Omental fat pad (tissue), 4 donors: Measurements from ENCODE around the gene CELF2. TPM values are rescaled to one million over a fixed set of nuclear protein-coding genes. Genes with fewer than 3 reads are reported as not detected.

Experiments
- ATAC-seq: fragments of 150-250 bp; one replicate; pipeline ENCODE4 v1.9.1; 2016; ENCODE audit warnings: mild to moderate bottlenecking, moderate library complexity; ENCODE audit not compliant: low FRiP score
- DNase-seq: peaks from one replicate; pipeline ENCODE4 v3.0.0-alpha.2; 2019; ENCODE audit warnings: low spot score
- total RNA-seq, 4 donors: library from RNA; depleted of rRNA; stranded (reverse); fragments of >200 nt; gene quantifications; one replicate each; pipeline ENCODE4 v1.1.0, GENCODE V29; 2016
- TF ChIP-seq, protein P1 (sequence below), 3 donors: fragments of 450-650 bp; IDR thresholded peaks; one replicate each; pipeline ENCODE4 v1.5.1; 2016 to 2017; ENCODE audit warnings: antibody characterized with exemption in 3 of 3, mild to moderate bottlenecking in 3 of 3, moderate library complexity in 2 of 3

CELF2 gene
- total RNA-seq, 4 donors from 2014 or later, result 81.7 to 116 (median 104) TPM

DNA sequence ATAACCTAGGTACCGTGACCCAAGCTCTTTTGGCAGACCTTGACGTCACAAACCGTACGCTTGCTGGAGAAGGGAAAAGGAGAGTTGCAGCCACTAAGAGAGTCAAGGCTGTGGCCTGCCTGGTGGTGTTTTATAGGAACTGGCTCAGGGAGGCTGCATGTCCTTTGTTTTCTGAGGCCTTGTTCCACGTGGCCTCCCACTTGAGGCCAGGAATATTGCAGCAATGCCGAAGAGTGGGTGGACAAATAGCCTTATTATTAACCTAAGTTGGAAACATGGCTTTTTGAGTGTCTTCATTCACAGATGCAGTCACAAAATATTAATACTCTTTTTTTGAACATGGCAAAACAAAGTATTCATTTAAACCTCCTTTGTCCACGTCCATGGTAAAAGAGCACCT, 178.0 kb downstream of the CELF2 start:
- TF ChIP-seq, protein P1, sequence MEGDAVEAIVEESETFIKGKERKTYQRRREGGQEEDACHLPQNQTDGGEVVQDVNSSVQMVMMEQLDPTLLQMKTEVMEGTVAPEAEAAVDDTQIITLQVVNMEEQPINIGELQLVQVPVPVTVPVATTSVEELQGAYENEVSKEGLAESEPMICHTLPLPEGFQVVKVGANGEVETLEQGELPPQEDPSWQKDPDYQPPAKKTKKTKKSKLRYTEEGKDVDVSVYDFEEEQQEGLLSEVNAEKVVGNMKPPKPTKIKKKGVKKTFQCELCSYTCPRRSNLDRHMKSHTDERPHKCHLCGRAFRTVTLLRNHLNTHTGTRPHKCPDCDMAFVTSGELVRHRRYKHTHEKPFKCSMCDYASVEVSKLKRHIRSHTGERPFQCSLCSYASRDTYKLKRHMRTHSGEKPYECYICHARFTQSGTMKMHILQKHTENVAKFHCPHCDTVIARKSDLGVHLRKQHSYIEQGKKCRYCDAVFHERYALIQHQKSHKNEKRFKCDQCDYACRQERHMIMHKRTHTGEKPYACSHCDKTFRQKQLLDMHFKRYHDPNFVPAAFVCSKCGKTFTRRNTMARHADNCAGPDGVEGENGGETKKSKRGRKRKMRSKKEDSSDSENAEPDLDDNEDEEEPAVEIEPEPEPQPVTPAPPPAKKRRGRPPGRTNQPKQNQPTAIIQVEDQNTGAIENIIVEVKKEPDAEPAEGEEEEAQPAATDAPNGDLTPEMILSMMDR (IDR thresholded peaks at IDR 0.05), result no peak
- DNase-seq (no peak), ATAC-seq (no peak)

DNA sequence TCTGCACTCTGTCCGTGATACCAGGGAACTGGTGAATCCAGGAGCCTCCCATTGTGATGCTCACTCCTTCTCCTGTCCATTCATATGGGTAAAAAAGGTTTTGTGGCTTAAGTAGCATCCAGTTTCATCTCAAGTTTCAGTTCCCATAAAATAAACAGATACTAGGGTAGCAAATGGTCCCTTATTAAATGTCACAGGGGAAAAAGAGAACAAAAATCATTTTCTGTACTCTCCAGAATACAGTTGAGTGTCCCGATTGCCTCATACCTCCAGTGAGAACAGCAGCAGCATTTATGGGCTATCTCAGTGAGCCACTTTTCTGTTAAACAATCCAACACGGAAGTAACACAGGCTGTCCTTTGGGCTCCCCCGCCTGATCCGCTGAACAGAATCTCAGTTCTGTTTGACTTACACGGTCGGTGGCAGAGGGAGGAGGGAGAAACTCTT, 179.6 kb downstream of the CELF2 start:
- TF ChIP-seq, protein P1 (IDR thresholded peaks at IDR 0.05), result no peak
- no peak for ATAC-seq
- DNase-seq, result no peak

DNA sequence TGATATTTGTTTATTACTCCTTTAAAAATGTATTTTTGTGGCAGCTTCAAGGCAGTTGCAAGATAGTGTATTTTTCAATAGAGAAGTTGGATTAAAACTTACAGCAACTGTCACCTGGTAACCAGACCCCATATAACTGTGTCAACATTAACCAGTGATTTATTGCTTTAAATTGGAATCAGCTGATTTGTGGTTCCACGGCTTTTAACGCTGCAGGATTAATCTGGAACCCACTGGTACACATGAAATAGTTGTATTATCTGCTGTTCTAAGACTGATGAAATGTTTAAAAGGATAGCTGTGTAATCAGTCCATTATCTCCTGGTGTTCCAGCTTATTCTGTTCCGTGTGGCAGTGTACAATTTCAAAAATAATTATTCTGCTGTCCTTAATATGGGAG, 180.2 kb downstream of the CELF2 start:
- TF ChIP-seq, protein P1 (IDR thresholded peaks at IDR 0.05), result no peak
- no peak for ATAC-seq
- DNase-seq, result no peak

DNA sequence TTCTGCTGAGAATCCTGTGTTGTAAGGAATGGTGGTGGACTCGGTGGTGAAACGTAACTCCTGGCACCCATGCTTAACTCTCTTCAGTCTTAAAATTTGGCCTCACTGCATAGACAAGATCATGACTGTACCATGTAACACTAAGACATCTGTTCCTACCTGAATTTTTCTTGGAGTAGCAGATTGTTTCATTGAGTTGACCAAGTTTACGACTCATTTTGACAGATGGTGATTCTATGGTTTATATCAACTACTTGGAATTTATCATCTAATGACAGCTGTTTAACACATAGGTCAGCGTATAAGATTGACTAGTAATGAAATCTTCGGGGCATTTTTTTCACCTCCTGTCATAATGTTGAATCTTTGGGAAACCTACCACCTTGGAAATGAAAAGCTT, 184.2 kb downstream of the CELF2 start:
- no peak for ATAC-seq
- TF ChIP-seq, protein P1 (IDR thresholded peaks at IDR 0.05), result no peak

DNA sequence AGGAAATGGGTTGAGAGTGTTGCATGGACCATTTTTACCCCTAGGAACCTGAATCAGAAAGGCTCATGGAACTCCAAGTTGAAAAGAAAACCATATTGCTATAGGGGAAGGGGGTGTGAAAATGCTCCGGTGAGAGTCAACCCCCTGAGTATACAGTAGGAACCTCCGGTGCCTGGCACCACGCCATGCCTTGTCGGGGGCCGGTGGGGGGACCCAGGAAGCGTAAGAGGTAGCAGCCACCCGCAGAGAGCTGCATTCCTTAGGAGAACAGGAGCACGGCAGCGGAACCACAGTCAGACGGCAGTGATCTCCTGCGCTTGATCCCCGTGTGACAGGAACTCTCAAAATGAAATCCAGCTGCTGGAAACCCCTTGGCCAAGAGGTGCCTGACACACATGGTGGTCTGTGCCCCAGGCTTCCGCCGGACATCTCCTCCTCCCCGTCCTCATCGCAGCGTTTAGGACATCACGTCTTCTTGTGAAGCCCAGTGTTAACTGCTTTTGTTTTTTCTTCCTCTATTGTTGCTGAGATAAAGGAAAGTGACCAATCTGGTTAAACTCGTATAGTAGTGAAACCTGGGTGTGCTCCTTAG, 186.8 kb downstream of the CELF2 start:
- no peak for DNase-seq
- TF ChIP-seq, protein P1 (IDR thresholded peaks at IDR 0.05), result no peak
- ATAC-seq, result no peak

More for the DNA sequence above, 184.2 kb downstream of the CELF2 start:
- DNase-seq, result no peak

DNA sequence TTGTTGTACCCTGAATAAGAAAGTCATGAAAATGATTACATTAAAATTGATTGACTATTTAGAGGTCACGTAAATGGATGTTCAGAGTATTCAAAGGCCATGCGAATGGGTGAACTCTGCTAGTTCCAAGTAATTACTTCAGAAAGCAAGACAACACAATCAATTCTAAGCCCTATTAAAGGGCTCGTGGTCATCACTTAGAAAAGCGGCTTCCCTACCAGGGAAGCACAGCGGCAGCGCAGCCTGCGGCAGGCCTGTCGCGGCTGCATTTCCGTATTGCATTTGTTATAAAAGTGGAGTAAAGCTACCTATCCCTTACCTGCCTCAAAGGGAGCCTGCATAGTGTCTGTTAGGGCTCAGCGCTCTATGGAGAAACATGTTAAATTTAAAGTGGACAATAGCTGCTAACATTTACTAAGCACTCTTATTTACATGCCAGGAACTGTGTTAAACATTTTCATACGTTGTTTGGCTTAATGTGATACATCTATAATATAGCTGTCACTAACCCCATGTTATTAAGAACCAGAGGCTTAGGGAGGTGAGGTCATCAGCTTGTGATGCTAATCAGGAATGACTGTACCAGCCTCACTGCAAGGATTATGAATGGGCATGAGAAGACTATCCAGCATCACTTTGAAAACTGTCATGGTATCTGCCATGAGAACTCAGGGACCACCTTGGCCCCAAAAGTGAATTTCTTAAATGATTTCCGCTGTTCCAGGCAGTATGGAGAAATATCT, 187.5 kb downstream of the CELF2 start:
- ATAC-seq (no peak), DNase-seq (no peak)
- TF ChIP-seq, protein P1 (IDR thresholded peaks at IDR 0.05), result no peak
